Nephron progenitor cell (in vitro differentiated cells): ENCODE data around the gene NAMPT.

Experiments
- DNase-seq: peaks from one replicate; pipeline ENCODE4 v3.0.0; 2021
- H3K27ac Mint-ChIP-seq: 2 replicates; pipeline ENCODE4 v1.8.0; 2021; ENCODE audit warnings: mild to moderate bottlenecking, moderate library complexity, mixed read lengths
- H3K27me3 Mint-ChIP-seq: 2 replicates; pipeline ENCODE4 v1.8.0; 2021; ENCODE audit warnings: mild to moderate bottlenecking, low read depth, mixed read lengths; ENCODE audit not compliant: poor library complexity
- H3K36me3 Mint-ChIP-seq: 2 replicates; pipeline ENCODE4 v1.8.0; 2021; ENCODE audit warnings: low read depth, mixed read lengths
- H3K4me1 Mint-ChIP-seq: 2 replicates; pipeline ENCODE4 v1.8.0; 2021; ENCODE audit warnings: mixed read lengths
- H3K4me3 Mint-ChIP-seq: 2 replicates; pipeline ENCODE4 v1.8.0; 2021; ENCODE audit warnings: mild to moderate bottlenecking, moderate library complexity, mixed read lengths
- H3K9me3 Mint-ChIP-seq: 2 replicates; pipeline ENCODE4 v1.8.0; 2021; ENCODE audit warnings: mild to moderate bottlenecking, moderate library complexity, mixed read lengths
- CTCF ChIP-seq: fragments of 200-600 bp; sonication (generic); IDR thresholded peaks from 2 replicates; pipeline ENCODE4 v1.5.0; 2021; ENCODE audit warnings: antibody characterized with exemption

NAMPT gene

GRCh38 chr7:106243893-106244292 is 40.9 kb downstream of the NAMPT start:
- Mint-ChIP-seq H3K36me3 (peaks cover 33% of the 10 kb centered on the region), H3K4me3 (no peak overlapping the region), H3K9me3 (peaks cover 32% of the 10 kb centered on the region), H3K27me3 (peaks cover 3% of the 10 kb centered on the region), H3K4me1 (no peaks in the 10 kb centered on the region), H3K27ac (no peak overlapping the region)
- TF ChIP-seq CTCF: no peak
- no peak for DNase-seq

- Mint-ChIP-seq H3K36me3 (peaks cover 9% of the 10 kb centered on the region), H3K9me3 (peaks cover 14% of the 10 kb centered on the region), H3K27me3 (no peaks in the 10 kb centered on the region), H3K4me1 (no peaks in the 10 kb centered on the region), H3K27ac (no peak overlapping the region), H3K4me3 (no peak overlapping the region)
- no peak for DNase-seq
- no peak for TF ChIP-seq CTCF
Measured at GRCh38 chr7:106239406-106239805, 45.4 kb downstream of the NAMPT start.

DNA sequence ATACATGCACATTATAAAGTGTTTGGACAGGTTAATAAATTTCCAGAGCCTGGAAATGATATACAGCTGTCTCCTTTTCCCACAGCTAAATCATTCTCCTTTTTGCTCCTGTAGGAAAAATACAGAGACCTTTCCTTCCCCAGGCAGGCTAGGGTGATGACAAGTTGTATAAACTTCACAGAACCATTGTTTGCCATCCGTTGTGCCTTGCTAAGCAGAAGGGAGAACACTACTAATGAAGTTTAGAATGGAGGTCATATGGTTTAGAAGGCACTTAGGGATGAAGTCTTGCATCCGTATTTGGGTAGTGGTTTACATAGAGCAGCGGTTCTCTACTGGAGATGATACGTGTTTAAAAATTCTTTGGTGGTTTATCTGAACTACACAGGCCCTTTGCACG is 46.0 kb downstream of the NAMPT start:
- Mint-ChIP-seq H3K27ac (no peak overlapping the region), H3K27me3 (no peaks in the 10 kb centered on the region), H3K9me3 (peaks cover 8% of the 10 kb centered on the region), H3K4me1 (no peaks in the 10 kb centered on the region), H3K36me3 (peaks cover 4% of the 10 kb centered on the region), H3K4me3 (no peak overlapping the region)
- no peak for DNase-seq
- no peak for TF ChIP-seq CTCF

- no peak for TF ChIP-seq CTCF
- no peak for DNase-seq
- Mint-ChIP-seq H3K27me3 (no peaks in the 10 kb centered on the region), H3K9me3 (peaks cover 8% of the 10 kb centered on the region), H3K4me1 (no peaks in the 10 kb centered on the region), H3K27ac (no peak overlapping the region), H3K4me3 (no peak overlapping the region), H3K36me3 (no peaks in the 10 kb centered on the region)
Measured at GRCh38 chr7:106236065-106236464, 48.7 kb downstream of the NAMPT start.

GRCh38 chr7:106234425-106234824 is 50.4 kb downstream of the NAMPT start:
- DNase-seq: no peak
- Mint-ChIP-seq H3K4me3 (no peak overlapping the region), H3K36me3 (no peaks in the 10 kb centered on the region), H3K9me3 (peaks cover 8% of the 10 kb centered on the region), H3K4me1 (no peaks in the 10 kb centered on the region), H3K27ac (no peak overlapping the region), H3K27me3 (no peaks in the 10 kb centered on the region)
- no peak for TF ChIP-seq CTCF

DNA sequence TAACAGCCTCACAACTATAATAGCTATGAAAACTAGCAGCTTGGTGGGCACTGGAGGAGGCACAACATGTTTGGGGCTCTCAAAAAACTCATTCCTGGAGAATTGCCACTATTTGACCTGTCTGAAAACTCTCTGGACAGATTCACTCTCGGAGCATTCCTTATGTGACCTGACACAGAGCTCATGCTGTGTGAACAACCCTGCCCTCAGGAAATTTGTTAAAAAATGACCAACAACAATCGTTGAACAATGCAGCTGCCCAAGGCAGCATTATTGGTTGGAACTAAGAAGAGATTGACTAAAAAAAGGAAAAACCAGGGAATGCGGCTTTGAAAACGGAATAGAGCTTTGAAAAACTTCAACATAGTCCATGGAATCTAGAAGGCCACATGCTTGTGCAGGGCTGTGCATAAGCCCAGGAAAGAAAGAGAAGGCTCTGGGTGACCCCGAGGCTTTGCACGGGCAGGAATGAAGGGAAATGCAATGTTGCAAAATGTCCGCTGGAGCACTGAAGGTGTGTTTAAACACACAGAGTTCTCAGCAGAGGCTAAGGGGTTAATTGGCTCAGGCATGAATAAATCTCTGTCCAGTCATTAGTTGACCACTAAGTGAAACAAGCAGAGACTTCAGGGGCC is 52.8 kb downstream of the NAMPT start:
- no peak for TF ChIP-seq CTCF
- Mint-ChIP-seq H3K27me3 (peaks cover under 1% of the 10 kb centered on the region), H3K27ac (no peak overlapping the region), H3K9me3 (peaks cover 8% of the 10 kb centered on the region), H3K4me1 (no peaks in the 10 kb centered on the region), H3K4me3 (no peak overlapping the region), H3K36me3 (no peaks in the 10 kb centered on the region)
- no peak for DNase-seq
